Activated gamma-delta T cell treated with anti-CD3 and anti-CD28 coated beads, Interleukin-2, amount 50 U/mL, for 16 hours (primary cell): ENCODE results near the gene CCSAP.
A peak's percentile ranks its signal among the peaks of the same experiment; 100 is the strongest.
"Not testable (repeated sequence)": the region's sequence is repeated elsewhere in the genome, so short reads cannot be mapped to it uniquely, and the experiment has no call there.

Source experiments
- DNase-seq: peaks from one replicate; pipeline ENCODE4 v3.0.0-alpha.2; 2020; ENCODE audit warnings: low read depth

Gene CCSAP

GRCh38 chr1:229342656-229343569, at the start of gene CCSAP:
TSS of gene CCSAP (minus strand) at chr1:229343047. CDS start at chr1:229342465, 582 bp downstream.
- peak; percentile 67 for DNase-seq

- DNase-seq, result no peak
These were observed 47.3 kb upstream of the CCSAP start for GRCh38 chr1:229390130-229390529.

GRCh38 chr1:229388897-229389580, 46.2 kb upstream of the CCSAP start:
- no peak for DNase-seq

- DNase-seq, result no peak
These were observed 43.1 kb upstream of the CCSAP start for GRCh38 chr1:229385853-229386456.

GRCh38 chr1:229384822-229385221, 42.0 kb upstream of the CCSAP start:
- no peak for DNase-seq

- DNase-seq, result no peak
These were observed 41.1 kb upstream of the CCSAP start for GRCh38 chr1:229383961-229384360.

- DNase-seq, result no peak
These were observed 40.3 kb upstream of the CCSAP start for GRCh38 chr1:229383188-229383587.

GRCh38 chr1:229381234-229381633, 38.4 kb upstream of the CCSAP start:
- no peak for DNase-seq

- no peak for DNase-seq
These were observed 37.8 kb upstream of the CCSAP start for GRCh38 chr1:229380536-229381160.

GRCh38 chr1:229379846-229380245, 37.0 kb upstream of the CCSAP start:
- no peak for DNase-seq

GRCh38 chr1:229378586-229379367, 35.9 kb upstream of the CCSAP start:
- no peak for DNase-seq

- DNase-seq, result not testable (repeated sequence)
These were observed 35.2 kb upstream of the CCSAP start for GRCh38 chr1:229378035-229378434.

GRCh38 chr1:229377429-229377828, 34.6 kb upstream of the CCSAP start:
- DNase-seq, result no peak

GRCh38 chr1:229376521-229376920, 33.7 kb upstream of the CCSAP start:
- DNase-seq, result no peak

GRCh38 chr1:229374485-229374884, 31.6 kb upstream of the CCSAP start:
- no peak for DNase-seq

- DNase-seq, result no peak
These were observed 30.5 kb upstream of the CCSAP start for GRCh38 chr1:229373395-229373794.

GRCh38 chr1:229372251-229372650, 29.4 kb upstream of the CCSAP start:
- DNase-seq, result no peak

- DNase-seq, result no peak
These were observed 28.8 kb upstream of the CCSAP start for GRCh38 chr1:229371624-229372023.

- DNase-seq, result no peak
These were observed 27.8 kb upstream of the CCSAP start for GRCh38 chr1:229370601-229371021.

GRCh38 chr1:229368347-229368746, 25.5 kb upstream of the CCSAP start:
- DNase-seq, result no peak

GRCh38 chr1:229365569-229365968, 22.7 kb upstream of the CCSAP start:
- no peak for DNase-seq
